Measurements from ENCODE around the gene DAZAP2. TPM values are rescaled to one million over a fixed set of nuclear protein-coding genes. Genes with fewer than 3 reads are reported as not detected.

Gene DAZAP2
- total and polyA plus RNA-seq, 4 donors, result 66.0 to 218 (median 135) TPM

- Histone ChIP-seq H3K4me3 (ENCODE audit: low read depth in 1 of 3, low read length in 3 of 3) (no peak overlapping the region), H3K4me1 (ENCODE audit: control insufficient read depth in 4 of 4, insufficient read depth in 4 of 4, low read length in 3 of 4) (no peaks in the 10 kb centered on the region), H3K36me3 (ENCODE audit: control insufficient read depth in 4 of 4, insufficient read depth in 3 of 4, low read depth in 1 of 4, low read length in 3 of 4) (no peaks in the 10 kb centered on the region), H3K27me3 (ENCODE audit: control insufficient read depth in 4 of 4, insufficient read depth in 4 of 4, low read length in 3 of 4) (no peaks in the 10 kb centered on the region), H3K9ac (ENCODE audit: low read depth in 1 of 2, low read length in 2 of 2) (no peak overlapping the region), H3K9me3 (ENCODE audit: control insufficient read depth in 4 of 4, low read length in 3 of 4) (no peaks in the 10 kb centered on the region), H3K27ac (ENCODE audit: low read depth in 1 of 2, low read length in 2 of 2) (no peak overlapping the region)
- DNase-seq (ENCODE audit: low spot score), result no peak
- over 99% methylated on average over 3 of the region's 3 CpGs for WGBS
- TF ChIP-seq, protein P1, sequence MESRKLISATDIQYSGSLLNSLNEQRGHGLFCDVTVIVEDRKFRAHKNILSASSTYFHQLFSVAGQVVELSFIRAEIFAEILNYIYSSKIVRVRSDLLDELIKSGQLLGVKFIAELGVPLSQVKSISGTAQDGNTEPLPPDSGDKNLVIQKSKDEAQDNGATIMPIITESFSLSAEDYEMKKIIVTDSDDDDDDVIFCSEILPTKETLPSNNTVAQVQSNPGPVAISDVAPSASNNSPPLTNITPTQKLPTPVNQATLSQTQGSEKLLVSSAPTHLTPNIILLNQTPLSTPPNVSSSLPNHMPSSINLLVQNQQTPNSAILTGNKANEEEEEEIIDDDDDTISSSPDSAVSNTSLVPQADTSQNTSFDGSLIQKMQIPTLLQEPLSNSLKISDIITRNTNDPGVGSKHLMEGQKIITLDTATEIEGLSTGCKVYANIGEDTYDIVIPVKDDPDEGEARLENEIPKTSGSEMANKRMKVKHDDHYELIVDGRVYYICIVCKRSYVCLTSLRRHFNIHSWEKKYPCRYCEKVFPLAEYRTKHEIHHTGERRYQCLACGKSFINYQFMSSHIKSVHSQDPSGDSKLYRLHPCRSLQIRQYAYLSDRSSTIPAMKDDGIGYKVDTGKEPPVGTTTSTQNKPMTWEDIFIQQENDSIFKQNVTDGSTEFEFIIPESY (IDR thresholded peaks at IDR 0.05), result no peak
- TF ChIP-seq REST (IDR thresholded peaks at IDR 0.05), result no peak
- no peak for TF ChIP-seq HNF4A (conservative IDR thresholded peaks at IDR 0.05)
- TF ChIP-seq RXRA (IDR thresholded peaks at IDR 0.05), result no peak
- no peak for TF ChIP-seq JUND (IDR thresholded peaks at IDR 0.05)
- no peak for TF ChIP-seq GABPA (IDR thresholded peaks at IDR 0.05 in 1 of 2, conservative IDR thresholded peaks at IDR 0.05 in 1 of 2)
- no peak for TF ChIP-seq TAF1 (conservative IDR thresholded peaks at IDR 0.05)
- TF ChIP-seq RAD21 (IDR thresholded peaks at IDR 0.05), result no peak
- no peak for TF ChIP-seq HNF4G (IDR thresholded peaks at IDR 0.05)
- no peak for TF ChIP-seq MAX (IDR thresholded peaks at IDR 0.05)
- no peak for TF ChIP-seq SP1 (IDR thresholded peaks at IDR 0.05)
- no peak for TF ChIP-seq EGR1 (IDR thresholded peaks at IDR 0.05; ENCODE audit: low read depth in 2 of 2)
- no peak for TF ChIP-seq YY1 (IDR thresholded peaks at IDR 0.05)
- no peak for TF ChIP-seq NR2F2 (IDR thresholded peaks at IDR 0.05)
Observed at GRCh38 chr12:51263341-51263740, 24.7 kb downstream of the DAZAP2 start.

GRCh38 chr12:51264297-51264696 is 25.7 kb downstream of the DAZAP2 start:
- Histone ChIP-seq H3K9ac (ENCODE audit: low read depth in 1 of 2, low read length in 2 of 2) (no peak overlapping the region), H3K9me3 (ENCODE audit: control insufficient read depth in 4 of 4, low read length in 3 of 4) (no peaks in the 10 kb centered on the region), H3K27ac (ENCODE audit: low read depth in 1 of 2, low read length in 2 of 2) (no peak overlapping the region), H3K4me3 (ENCODE audit: low read depth in 1 of 3, low read length in 3 of 3) (no peak overlapping the region), H3K4me1 (ENCODE audit: control insufficient read depth in 4 of 4, insufficient read depth in 4 of 4, low read length in 3 of 4) (peaks cover 0 to 5% (median 3%) of the 10 kb centered on the region in 4 donors), H3K36me3 (ENCODE audit: control insufficient read depth in 4 of 4, insufficient read depth in 3 of 4, low read depth in 1 of 4, low read length in 3 of 4) (no peaks in the 10 kb centered on the region), H3K27me3 (ENCODE audit: control insufficient read depth in 4 of 4, insufficient read depth in 4 of 4, low read length in 3 of 4) (no peaks in the 10 kb centered on the region)
- WGBS, result 90% methylated on average over 5 of the region's 5 CpGs
- no peak for DNase-seq (ENCODE audit: low spot score)
- TF ChIP-seq, protein P2, sequence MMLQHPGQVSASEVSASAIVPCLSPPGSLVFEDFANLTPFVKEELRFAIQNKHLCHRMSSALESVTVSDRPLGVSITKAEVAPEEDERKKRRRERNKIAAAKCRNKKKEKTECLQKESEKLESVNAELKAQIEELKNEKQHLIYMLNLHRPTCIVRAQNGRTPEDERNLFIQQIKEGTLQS (IDR thresholded peaks at IDR 0.05), result no peak
- TF ChIP-seq EGR1 (IDR thresholded peaks at IDR 0.05; ENCODE audit: low read depth in 2 of 2) (no peak), FOXA1 (IDR thresholded peaks at IDR 0.05) (no peak), NR2F2 (IDR thresholded peaks at IDR 0.05) (no peak), RXRA (IDR thresholded peaks at IDR 0.05) (no peak), GABPA (IDR thresholded peaks at IDR 0.05 in 1 of 2, conservative IDR thresholded peaks at IDR 0.05 in 1 of 2) (no peak), MAX (IDR thresholded peaks at IDR 0.05) (no peak), FOXA2 (IDR thresholded peaks at IDR 0.05) (no peak), REST (IDR thresholded peaks at IDR 0.05) (no peak), JUND (IDR thresholded peaks at IDR 0.05) (no peak), HNF4A (conservative IDR thresholded peaks at IDR 0.05) (no peak), SP1 (IDR thresholded peaks at IDR 0.05) (no peak), HNF4G (IDR thresholded peaks at IDR 0.05) (no peak)
- TF ChIP-seq, protein P3, sequence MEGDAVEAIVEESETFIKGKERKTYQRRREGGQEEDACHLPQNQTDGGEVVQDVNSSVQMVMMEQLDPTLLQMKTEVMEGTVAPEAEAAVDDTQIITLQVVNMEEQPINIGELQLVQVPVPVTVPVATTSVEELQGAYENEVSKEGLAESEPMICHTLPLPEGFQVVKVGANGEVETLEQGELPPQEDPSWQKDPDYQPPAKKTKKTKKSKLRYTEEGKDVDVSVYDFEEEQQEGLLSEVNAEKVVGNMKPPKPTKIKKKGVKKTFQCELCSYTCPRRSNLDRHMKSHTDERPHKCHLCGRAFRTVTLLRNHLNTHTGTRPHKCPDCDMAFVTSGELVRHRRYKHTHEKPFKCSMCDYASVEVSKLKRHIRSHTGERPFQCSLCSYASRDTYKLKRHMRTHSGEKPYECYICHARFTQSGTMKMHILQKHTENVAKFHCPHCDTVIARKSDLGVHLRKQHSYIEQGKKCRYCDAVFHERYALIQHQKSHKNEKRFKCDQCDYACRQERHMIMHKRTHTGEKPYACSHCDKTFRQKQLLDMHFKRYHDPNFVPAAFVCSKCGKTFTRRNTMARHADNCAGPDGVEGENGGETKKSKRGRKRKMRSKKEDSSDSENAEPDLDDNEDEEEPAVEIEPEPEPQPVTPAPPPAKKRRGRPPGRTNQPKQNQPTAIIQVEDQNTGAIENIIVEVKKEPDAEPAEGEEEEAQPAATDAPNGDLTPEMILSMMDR (IDR thresholded peaks at IDR 0.05; ENCODE audit: low read depth, low read length, missing input control), result no peak
- TF ChIP-seq, protein P1 (IDR thresholded peaks at IDR 0.05), result no peak
